MCF 10A (cell line): ENCODE results near the gene OR2W1. TPM values are rescaled to one million over a fixed set of nuclear protein-coding genes. Genes with fewer than 3 reads are reported as not detected.
A peak's percentile ranks its signal among the peaks of the same experiment; 100 is the strongest.

Source experiments
- BruUV-seq: library from RNA; stranded (reverse); fragments of 400-500 nt; replicated peaks from 2 replicates; lab custom pipeline; 2021; lab: Mats Ljungman, UMichigan
- CTCF ChIA-PET: fragments of 300-600 bp; sonication (Branson Sonifier 250); formaldehyde crosslinking; extraction: SDS; loops from one replicate; lab custom pipeline; 2021; ENCODE audit warnings: antibody characterized with exemption, inconsistent platforms; lab: Yijun Ruan, JAX
- POLR2A ChIA-PET: fragments of 300-600, 350-650 bp; sonication (Branson Sonifier 250); formaldehyde crosslinking; extraction: SDS; loops from one replicate; lab custom pipeline; 2020; ENCODE audit warnings: antibody characterized with exemption, inconsistent platforms; lab: Yijun Ruan, JAX
- DNase-seq: peaks from one replicate; pipeline ENCODE4 v3.0.0-alpha.2; 2018; ENCODE audit not compliant: unreplicated experiment
- H3K27ac Mint-ChIP-seq: one replicate; pipeline ENCODE4 v1.8.0; 2022; ENCODE audit warnings: mild to moderate bottlenecking, low read depth, mixed read lengths; ENCODE audit not compliant: unreplicated experiment
- H3K27me3 Mint-ChIP-seq: one replicate; pipeline ENCODE4 v1.8.0; 2022; ENCODE audit warnings: mixed read lengths; ENCODE audit not compliant: insufficient read depth, unreplicated experiment
- H3K36me3 Mint-ChIP-seq: one replicate; pipeline ENCODE4 v1.8.0; 2022; ENCODE audit warnings: mild to moderate bottlenecking, moderate library complexity, mixed read lengths; ENCODE audit not compliant: insufficient read depth, unreplicated experiment
- H3K4me1 Mint-ChIP-seq: one replicate; pipeline ENCODE4 v1.8.0; 2022; ENCODE audit warnings: mixed read lengths; ENCODE audit not compliant: insufficient read depth, unreplicated experiment
- H3K4me3 Mint-ChIP-seq: one replicate; pipeline ENCODE4 v1.8.0; 2022; ENCODE audit warnings: mild to moderate bottlenecking, moderate library complexity, mixed read lengths; ENCODE audit not compliant: unreplicated experiment
- H3K9me3 Mint-ChIP-seq: one replicate; pipeline ENCODE4 v1.8.0; 2022; ENCODE audit warnings: mixed read lengths; ENCODE audit not compliant: unreplicated experiment
- CTCF ChIP-seq: fragments of 200-600 bp; IDR thresholded peaks from one replicate; pipeline ENCODE4 v1.8.0; 2022; ENCODE audit warnings: antibody characterized with exemption, mild to moderate bottlenecking; ENCODE audit not compliant: unreplicated experiment
- intact Hi-C: fragments of 100-400 bp; cut with micrococcal nuclease; formaldehyde crosslinking; loops from 2 replicates; pipeline ENCODE4 v1.14.1; 2022
- total RNA-seq: library from RNA; stranded (reverse); gene quantifications from 2 replicates; pipeline ENCODE4 v1.2.3, GENCODE V29; 2022

OR2W1 gene
- total RNA-seq, 1 experiment from 2014 or later = not detected

- intact Hi-C loops = loop anchor here (5.0 kb wide), 1 partner anchor 568 kb away; the partner anchor contains the start of gene OR2H2
- H3K36me3 Mint-ChIP-seq = no peaks in the 10 kb centered on the region
- no peak for DNase-seq
- H3K9me3 Mint-ChIP-seq = no peaks in the 10 kb centered on the region
- TF ChIP-seq CTCF = no peak
- no peak overlapping the region for H3K4me3 Mint-ChIP-seq
- peaks cover 12% of the 10 kb centered on the region for H3K4me1 Mint-ChIP-seq
- no TSS peak for BruUV-seq
- POLR2A ChIA-PET = interaction anchor here (1.8 kb wide), 1 partner anchor 182 kb away, joined by 7 read pairs; no protein-coding TSS in a partner anchor
- CTCF ChIA-PET = interaction anchor here (2.6 kb wide), 1 partner anchor 182 kb away, joined by 18 read pairs; no protein-coding TSS in a partner anchor
- H3K27ac Mint-ChIP-seq = no peak overlapping the region
- H3K27me3 Mint-ChIP-seq = peaks cover 13% of the 10 kb centered on the region
Measured at GRCh38 chr6:29019629-29020028, 25.3 kb downstream of the OR2W1 start.

DNA sequence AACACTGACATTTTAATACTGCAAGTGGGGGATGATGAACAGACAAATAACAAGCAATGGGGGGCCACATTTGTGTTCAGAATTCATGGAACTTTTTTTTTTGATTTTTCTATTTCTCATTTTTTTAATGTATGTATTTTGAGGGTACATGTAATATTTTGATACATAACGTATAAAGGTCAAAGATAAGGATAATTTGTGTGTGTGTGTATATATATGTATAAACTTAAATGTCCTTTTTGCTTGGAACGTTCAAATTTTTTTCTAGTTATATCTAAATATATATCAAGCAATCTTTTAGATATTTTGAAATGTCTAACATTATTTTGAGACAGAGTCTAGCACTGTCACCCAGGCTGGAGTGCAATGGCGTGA is 27.6 kb downstream of the OR2W1 start:
- ChIA-PET POLR2A (no interaction called here), CTCF (interaction anchor here (0.5 to 1.1 kb wide), 3 partner anchors 11 to 437 kb away, joined by 3 to 5 read pairs (median 3); no protein-coding TSS in a partner anchor)
- Mint-ChIP-seq H3K9me3 (no peaks in the 10 kb centered on the region), H3K27ac (no peak overlapping the region), H3K4me1 (peaks cover 12% of the 10 kb centered on the region), H3K27me3 (peaks cover 10% of the 10 kb centered on the region), H3K36me3 (no peaks in the 10 kb centered on the region), H3K4me3 (peak overlapping the region; percentile 69)
- TF ChIP-seq CTCF = no peak
- BruUV-seq = no TSS peak
- intact Hi-C loops = loop anchor here (1.0 to 5.0 kb wide), 6 partner anchors 33 to 570 kb away; partner anchors contain the start of genes OR2H2 and TRIM27
- DNase-seq = no peak

- TF ChIP-seq CTCF = peak; percentile 79
- CTCF ChIA-PET = interaction anchor here (0.5 to 4.7 kb wide), 29 partner anchors 9 to 574 kb away, joined by 3 to 56 read pairs (median 5); partner anchors contain the start of gene ZNF311
- H3K27ac Mint-ChIP-seq = no peak overlapping the region
- peak overlapping the region; percentile 69 for H3K4me3 Mint-ChIP-seq
- BruUV-seq = no TSS peak
- intact Hi-C loops = loop anchor here (1.0 to 5.0 kb wide), 6 partner anchors 32 to 571 kb away; partner anchors contain the start of genes OR2H2 and TRIM27
- POLR2A ChIA-PET = interaction anchor here (0.8 to 1.6 kb wide), 5 partner anchors 19 to 179 kb away, joined by 3 to 12 read pairs (median 4); no protein-coding TSS in a partner anchor
- peaks cover 12% of the 10 kb centered on the region for H3K4me1 Mint-ChIP-seq
- no peaks in the 10 kb centered on the region for H3K36me3 Mint-ChIP-seq
- DNase-seq = peak; percentile 89
- peaks cover 4% of the 10 kb centered on the region for H3K27me3 Mint-ChIP-seq
- H3K9me3 Mint-ChIP-seq = no peaks in the 10 kb centered on the region
Measured at GRCh38 chr6:29016559-29017427, 28.2 kb downstream of the OR2W1 start.
